ENCODE data around the gene TANK. TPM values are rescaled to one million over a fixed set of nuclear protein-coding genes. Genes with fewer than 3 reads are reported as not detected.
"Not testable (repeated sequence)": the region's sequence is repeated elsewhere in the genome, so short reads cannot be mapped to it uniquely, and the experiment has no call there.

Gene TANK
- polyA plus RNA-seq, 1 donor from 2014 or later: 58.1 TPM

DNA sequence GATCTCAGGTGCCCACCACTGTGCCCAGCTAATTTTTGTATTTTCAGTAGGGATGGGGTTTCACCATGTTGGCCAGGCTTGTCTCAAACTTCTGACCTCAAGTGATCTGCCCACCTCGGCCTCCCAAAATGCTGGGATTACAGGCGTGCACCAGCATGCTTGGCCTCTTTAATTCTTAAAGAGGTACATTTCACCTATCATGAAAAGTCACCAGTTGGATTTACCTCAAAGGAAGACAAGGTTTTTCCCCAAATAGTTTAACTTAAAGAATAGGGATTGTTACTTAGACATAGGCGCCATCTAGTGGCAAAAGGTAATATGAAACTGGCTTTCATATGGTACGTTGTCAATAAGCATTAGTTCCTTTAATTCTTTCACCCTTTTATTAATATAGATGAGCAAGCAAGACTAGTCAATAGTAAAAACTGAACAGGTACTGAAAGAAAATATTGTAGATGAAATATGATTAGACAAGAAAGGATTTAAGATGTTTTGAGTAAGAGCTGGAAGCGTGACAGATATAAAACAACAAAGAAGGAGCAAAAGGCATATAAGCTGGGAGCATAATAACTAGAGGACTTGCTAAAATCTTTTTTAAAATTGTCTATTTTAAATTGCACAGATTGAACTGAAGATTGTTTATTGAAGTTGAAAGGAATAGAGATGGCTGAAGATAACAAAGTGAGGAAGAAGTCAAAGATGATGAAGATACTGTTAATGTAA lies 113.0 kb downstream of the TANK start:
- Histone ChIP-seq H3K27me3 (ENCODE audit: insufficient read depth, low read depth, low read length) (no peaks in the 10 kb centered on the region), H3F3A (ENCODE audit: insufficient read depth, low read length, poor library complexity, severe bottlenecking) (no peaks in the 10 kb centered on the region), H3K4me2 (ENCODE audit: low read length) (no peak overlapping the region), H3K27ac (ENCODE audit: low read length) (no peak overlapping the region), H3K4me3 (ENCODE audit: low read length) (no peak overlapping the region), H4K20me1 (ENCODE audit: insufficient read depth) (no peaks in the 10 kb centered on the region), H3K79me2 (replicated peaks; ENCODE audit: insufficient read depth, low read length) (no peaks in the 10 kb centered on the region), H3K9me3 (ENCODE audit: low read length) (no peaks in the 10 kb centered on the region), H3K9me2 (ENCODE audit: insufficient read depth, low read length) (no peaks in the 10 kb centered on the region), H3K9ac (ENCODE audit: low read length) (no peak overlapping the region), H3K36me3 (ENCODE audit: insufficient read depth, low read length) (no peaks in the 10 kb centered on the region), H2AFZ (ENCODE audit: low read depth, low read length) (no peak overlapping the region)
- TF ChIP-seq EP300 (conservative IDR thresholded peaks at IDR 0.05; ENCODE audit: poor library complexity, severe bottlenecking) (no peak), RAD21 (conservative IDR thresholded peaks at IDR 0.05) (peak; percentile 82), SMC3 (conservative IDR thresholded peaks at IDR 0.05; ENCODE audit: poor library complexity) (peak; percentile 81)
- TF ChIP-seq, protein P1, sequence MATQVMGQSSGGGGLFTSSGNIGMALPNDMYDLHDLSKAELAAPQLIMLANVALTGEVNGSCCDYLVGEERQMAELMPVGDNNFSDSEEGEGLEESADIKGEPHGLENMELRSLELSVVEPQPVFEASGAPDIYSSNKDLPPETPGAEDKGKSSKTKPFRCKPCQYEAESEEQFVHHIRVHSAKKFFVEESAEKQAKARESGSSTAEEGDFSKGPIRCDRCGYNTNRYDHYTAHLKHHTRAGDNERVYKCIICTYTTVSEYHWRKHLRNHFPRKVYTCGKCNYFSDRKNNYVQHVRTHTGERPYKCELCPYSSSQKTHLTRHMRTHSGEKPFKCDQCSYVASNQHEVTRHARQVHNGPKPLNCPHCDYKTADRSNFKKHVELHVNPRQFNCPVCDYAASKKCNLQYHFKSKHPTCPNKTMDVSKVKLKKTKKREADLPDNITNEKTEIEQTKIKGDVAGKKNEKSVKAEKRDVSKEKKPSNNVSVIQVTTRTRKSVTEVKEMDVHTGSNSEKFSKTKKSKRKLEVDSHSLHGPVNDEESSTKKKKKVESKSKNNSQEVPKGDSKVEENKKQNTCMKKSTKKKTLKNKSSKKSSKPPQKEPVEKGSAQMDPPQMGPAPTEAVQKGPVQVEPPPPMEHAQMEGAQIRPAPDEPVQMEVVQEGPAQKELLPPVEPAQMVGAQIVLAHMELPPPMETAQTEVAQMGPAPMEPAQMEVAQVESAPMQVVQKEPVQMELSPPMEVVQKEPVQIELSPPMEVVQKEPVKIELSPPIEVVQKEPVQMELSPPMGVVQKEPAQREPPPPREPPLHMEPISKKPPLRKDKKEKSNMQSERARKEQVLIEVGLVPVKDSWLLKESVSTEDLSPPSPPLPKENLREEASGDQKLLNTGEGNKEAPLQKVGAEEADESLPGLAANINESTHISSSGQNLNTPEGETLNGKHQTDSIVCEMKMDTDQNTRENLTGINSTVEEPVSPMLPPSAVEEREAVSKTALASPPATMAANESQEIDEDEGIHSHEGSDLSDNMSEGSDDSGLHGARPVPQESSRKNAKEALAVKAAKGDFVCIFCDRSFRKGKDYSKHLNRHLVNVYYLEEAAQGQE (IDR thresholded peaks at IDR 0.05; ENCODE audit: borderline replicate concordance): no peak
- TF ChIP-seq, protein P2, sequence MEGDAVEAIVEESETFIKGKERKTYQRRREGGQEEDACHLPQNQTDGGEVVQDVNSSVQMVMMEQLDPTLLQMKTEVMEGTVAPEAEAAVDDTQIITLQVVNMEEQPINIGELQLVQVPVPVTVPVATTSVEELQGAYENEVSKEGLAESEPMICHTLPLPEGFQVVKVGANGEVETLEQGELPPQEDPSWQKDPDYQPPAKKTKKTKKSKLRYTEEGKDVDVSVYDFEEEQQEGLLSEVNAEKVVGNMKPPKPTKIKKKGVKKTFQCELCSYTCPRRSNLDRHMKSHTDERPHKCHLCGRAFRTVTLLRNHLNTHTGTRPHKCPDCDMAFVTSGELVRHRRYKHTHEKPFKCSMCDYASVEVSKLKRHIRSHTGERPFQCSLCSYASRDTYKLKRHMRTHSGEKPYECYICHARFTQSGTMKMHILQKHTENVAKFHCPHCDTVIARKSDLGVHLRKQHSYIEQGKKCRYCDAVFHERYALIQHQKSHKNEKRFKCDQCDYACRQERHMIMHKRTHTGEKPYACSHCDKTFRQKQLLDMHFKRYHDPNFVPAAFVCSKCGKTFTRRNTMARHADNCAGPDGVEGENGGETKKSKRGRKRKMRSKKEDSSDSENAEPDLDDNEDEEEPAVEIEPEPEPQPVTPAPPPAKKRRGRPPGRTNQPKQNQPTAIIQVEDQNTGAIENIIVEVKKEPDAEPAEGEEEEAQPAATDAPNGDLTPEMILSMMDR (IDR thresholded peaks at IDR 0.05; ENCODE audit: poor library complexity, severe bottlenecking): peak; percentile 81

DNA sequence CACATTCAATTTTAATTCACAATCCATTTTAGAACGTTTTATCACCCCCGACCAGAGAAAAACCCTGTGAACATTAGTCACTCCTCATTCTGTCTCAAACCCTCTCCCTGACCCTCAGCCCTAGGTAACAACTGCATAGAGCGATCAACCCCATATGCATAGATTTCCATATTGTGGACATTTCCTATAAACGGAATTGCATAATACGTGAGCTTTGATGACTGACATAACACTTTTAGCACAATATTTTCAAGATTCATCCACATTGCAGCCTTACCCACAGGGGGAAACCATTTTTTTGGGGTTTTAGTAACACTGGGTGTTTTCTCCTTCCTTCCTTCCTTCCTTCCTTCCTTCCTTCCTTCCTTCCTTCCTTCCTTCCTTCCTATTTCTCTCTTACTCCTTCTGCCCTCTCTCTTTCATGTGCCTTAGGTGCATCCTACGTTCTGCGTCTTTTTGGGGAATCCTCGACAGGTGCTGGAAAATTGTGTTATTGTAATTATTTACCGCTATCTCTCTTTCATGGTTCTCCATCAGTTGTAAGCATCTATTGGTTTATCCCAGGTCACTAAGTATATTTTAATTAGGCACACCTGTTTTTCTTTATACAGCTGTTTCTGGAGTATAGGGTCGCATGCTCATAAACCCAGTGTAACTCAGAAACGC lies 118.5 kb downstream of the TANK start:
- not testable (repeated sequence) for H3K9me3 ChIP-seq (ENCODE audit: low read length); H3K9me2 ChIP-seq (ENCODE audit: insufficient read depth, low read length); H4K20me1 ChIP-seq (ENCODE audit: insufficient read depth); H3K27ac ChIP-seq (ENCODE audit: low read length); H3K4me2 ChIP-seq (ENCODE audit: low read length); H3K9ac ChIP-seq (ENCODE audit: low read length); H3F3A ChIP-seq (ENCODE audit: insufficient read depth, low read length, poor library complexity, severe bottlenecking); H3K4me3 ChIP-seq (ENCODE audit: low read length); H3K79me2 ChIP-seq (replicated peaks; ENCODE audit: insufficient read depth, low read length); H2AFZ ChIP-seq (ENCODE audit: low read depth, low read length); H3K27me3 ChIP-seq (ENCODE audit: insufficient read depth, low read depth, low read length); H3K36me3 ChIP-seq (ENCODE audit: insufficient read depth, low read length)

DNA sequence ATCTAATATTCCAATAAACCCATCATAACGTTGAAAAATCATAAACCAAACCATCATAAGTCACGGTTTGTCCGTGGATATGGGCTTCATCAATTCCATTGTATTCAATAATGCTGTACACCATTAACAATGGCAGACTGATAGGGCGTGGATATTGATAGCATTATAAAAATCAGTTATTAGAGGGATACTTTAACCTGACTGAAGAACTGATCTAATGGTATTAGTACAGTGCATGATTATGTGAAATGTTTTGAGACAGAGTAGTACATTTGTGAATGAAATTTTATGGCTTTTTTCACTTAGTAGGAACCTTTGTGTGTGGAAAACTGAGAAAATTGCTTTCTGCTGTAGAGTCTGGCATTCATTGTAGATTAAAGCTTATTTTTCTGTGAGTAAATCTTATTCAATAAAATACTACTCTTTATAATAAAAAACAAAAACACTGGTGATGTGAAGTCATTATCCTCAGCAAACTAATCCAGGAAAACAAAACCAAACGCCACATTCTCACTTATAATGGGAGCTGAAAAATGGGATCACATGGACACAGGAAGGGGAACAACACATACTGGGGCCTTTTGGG lies 119.1 kb downstream of the TANK start:
- not testable (repeated sequence) for H3K9me2 ChIP-seq (ENCODE audit: insufficient read depth, low read length); H2AFZ ChIP-seq (ENCODE audit: low read depth, low read length); H4K20me1 ChIP-seq (ENCODE audit: insufficient read depth); H3K9me3 ChIP-seq (ENCODE audit: low read length); H3K4me2 ChIP-seq (ENCODE audit: low read length); H3K27me3 ChIP-seq (ENCODE audit: insufficient read depth, low read depth, low read length); H3K79me2 ChIP-seq (replicated peaks; ENCODE audit: insufficient read depth, low read length); H3F3A ChIP-seq (ENCODE audit: insufficient read depth, low read length, poor library complexity, severe bottlenecking); H3K27ac ChIP-seq (ENCODE audit: low read length); H3K9ac ChIP-seq (ENCODE audit: low read length); H3K4me3 ChIP-seq (ENCODE audit: low read length); H3K36me3 ChIP-seq (ENCODE audit: insufficient read depth, low read length)

DNA sequence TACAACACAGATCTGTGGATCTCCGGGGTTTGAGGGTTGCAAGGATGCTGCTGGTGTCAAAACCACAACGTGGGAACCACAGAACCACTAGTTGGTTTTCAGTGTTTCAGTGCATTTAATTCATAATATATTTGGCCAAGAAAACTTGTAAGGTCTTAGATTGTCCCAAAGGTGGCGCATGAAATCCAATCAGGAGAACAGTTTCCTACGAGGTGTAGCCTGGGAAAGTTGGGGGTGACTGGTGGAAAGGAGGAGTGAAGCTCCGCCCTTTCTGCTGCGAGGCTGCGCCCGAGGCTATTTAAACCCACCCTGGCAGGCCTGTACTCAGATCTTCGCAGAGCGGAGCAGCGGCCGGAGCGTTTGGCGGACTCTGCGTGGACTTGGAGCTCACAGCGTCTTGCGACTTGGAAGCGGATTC lies 120.7 kb downstream of the TANK start:
- H3F3A ChIP-seq (ENCODE audit: insufficient read depth, low read length, poor library complexity, severe bottlenecking); H3K36me3 ChIP-seq (ENCODE audit: insufficient read depth, low read length); H4K20me1 ChIP-seq (ENCODE audit: insufficient read depth); H2AFZ ChIP-seq (ENCODE audit: low read depth, low read length); H3K9me2 ChIP-seq (ENCODE audit: insufficient read depth, low read length); H3K9ac ChIP-seq (ENCODE audit: low read length); H3K79me2 ChIP-seq (replicated peaks; ENCODE audit: insufficient read depth, low read length); H3K9me3 ChIP-seq (ENCODE audit: low read length); H3K27me3 ChIP-seq (ENCODE audit: insufficient read depth, low read depth, low read length); H3K27ac ChIP-seq (ENCODE audit: low read length); H3K4me3 ChIP-seq (ENCODE audit: low read length); H3K4me2 ChIP-seq (ENCODE audit: low read length): not testable (repeated sequence)

DNA sequence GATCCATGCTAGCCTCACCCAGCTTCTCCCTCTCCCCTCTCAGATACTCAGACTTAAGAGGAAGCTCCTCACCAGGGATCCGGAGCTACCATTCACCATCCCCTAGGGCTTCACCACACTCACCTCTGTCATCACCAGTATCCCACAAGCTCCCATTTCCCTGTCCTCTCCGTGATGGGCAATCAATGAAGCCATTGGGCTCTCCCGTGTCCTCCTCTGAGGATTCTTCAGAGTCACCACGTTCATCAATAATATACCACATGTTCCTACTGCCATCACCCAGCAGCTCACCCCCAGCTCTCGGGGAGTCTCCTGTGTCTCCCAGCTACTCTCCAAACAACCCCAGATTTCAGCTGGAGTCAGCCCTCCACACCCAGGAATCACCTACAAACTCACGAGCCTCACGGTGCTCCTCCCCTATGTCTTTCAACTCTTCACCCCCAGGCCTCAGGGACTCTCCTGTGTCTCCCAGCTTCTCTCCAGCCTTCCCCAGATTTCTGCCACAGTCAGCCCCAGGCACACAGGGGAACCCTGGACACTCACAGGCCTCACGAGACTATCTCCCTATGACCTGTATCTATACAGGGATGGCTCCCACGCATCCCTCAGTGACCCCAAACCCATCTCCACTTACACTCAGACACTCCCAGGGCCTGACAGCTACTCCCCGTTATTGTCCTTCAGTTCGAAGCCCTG lies 121.5 kb downstream of the TANK start:
- H3K27ac ChIP-seq (ENCODE audit: low read length); H3K9ac ChIP-seq (ENCODE audit: low read length); H3K4me2 ChIP-seq (ENCODE audit: low read length); H3F3A ChIP-seq (ENCODE audit: insufficient read depth, low read length, poor library complexity, severe bottlenecking); H3K79me2 ChIP-seq (replicated peaks; ENCODE audit: insufficient read depth, low read length); H3K27me3 ChIP-seq (ENCODE audit: insufficient read depth, low read depth, low read length); H4K20me1 ChIP-seq (ENCODE audit: insufficient read depth); H2AFZ ChIP-seq (ENCODE audit: low read depth, low read length); H3K4me3 ChIP-seq (ENCODE audit: low read length); H3K36me3 ChIP-seq (ENCODE audit: insufficient read depth, low read length); H3K9me2 ChIP-seq (ENCODE audit: insufficient read depth, low read length); H3K9me3 ChIP-seq (ENCODE audit: low read length): not testable (repeated sequence)
